ENCODE data around the gene TSPAN7.

DNA sequence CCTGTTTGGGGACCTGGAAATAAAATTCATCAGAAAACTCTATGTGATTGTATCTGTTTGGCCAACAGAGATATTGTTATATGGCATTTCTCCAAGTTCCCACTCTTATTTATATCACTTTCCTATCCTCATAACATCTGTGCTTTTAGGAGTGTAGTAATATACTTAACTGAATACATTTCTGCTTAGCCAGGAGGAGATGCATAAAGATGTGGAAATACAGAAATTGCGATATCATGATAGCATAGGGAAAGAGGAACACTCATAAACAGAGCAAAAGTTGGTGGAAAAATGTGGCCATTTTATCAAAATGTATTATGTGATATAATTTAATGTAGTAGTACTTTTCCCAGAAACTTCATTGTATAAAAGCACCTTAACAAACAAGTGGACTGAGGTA, 46.1 kb upstream of the TSPAN7 start:
- no peak for TF ChIP-seq SIN3A (conservative IDR thresholded peaks at IDR 0.05 in 1 of 2, IDR thresholded peaks at IDR 0.05 in 1 of 2; ENCODE audit: low read depth in 1 of 2, low read length in 2 of 2)
- TF ChIP-seq, protein P1, sequence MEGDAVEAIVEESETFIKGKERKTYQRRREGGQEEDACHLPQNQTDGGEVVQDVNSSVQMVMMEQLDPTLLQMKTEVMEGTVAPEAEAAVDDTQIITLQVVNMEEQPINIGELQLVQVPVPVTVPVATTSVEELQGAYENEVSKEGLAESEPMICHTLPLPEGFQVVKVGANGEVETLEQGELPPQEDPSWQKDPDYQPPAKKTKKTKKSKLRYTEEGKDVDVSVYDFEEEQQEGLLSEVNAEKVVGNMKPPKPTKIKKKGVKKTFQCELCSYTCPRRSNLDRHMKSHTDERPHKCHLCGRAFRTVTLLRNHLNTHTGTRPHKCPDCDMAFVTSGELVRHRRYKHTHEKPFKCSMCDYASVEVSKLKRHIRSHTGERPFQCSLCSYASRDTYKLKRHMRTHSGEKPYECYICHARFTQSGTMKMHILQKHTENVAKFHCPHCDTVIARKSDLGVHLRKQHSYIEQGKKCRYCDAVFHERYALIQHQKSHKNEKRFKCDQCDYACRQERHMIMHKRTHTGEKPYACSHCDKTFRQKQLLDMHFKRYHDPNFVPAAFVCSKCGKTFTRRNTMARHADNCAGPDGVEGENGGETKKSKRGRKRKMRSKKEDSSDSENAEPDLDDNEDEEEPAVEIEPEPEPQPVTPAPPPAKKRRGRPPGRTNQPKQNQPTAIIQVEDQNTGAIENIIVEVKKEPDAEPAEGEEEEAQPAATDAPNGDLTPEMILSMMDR (IDR thresholded peaks at IDR 0.05; ENCODE audit: control extremely low read depth in 1 of 3, insufficient read depth in 1 of 3, low read depth in 1 of 3, low read length in 3 of 3), result no peak
- TF ChIP-seq TBP (IDR thresholded peaks at IDR 0.05; ENCODE audit: low read depth, low read length), result no peak

All from H1 (cell line).